Stimulated activated CD4-positive, alpha-beta T cell treated with anti-CD3 and anti-CD28 coated beads, TNF-alpha, amount 100 ng/mL, for 1 hour (primary cell): ENCODE measurements around the gene OR51S1.
"Not testable (repeated sequence)": the region's sequence is repeated elsewhere in the genome, so short reads cannot be mapped to it uniquely, and the experiment has no call there.

ENCODE experiments used
- DNase-seq, 3 donors: peaks; one replicate each; pipeline ENCODE4 v3.0.0-alpha.2; 2020; ENCODE audit warnings: low read depth in 3 of 3, low spot score in 1 of 3

OR51S1 gene

DNA sequence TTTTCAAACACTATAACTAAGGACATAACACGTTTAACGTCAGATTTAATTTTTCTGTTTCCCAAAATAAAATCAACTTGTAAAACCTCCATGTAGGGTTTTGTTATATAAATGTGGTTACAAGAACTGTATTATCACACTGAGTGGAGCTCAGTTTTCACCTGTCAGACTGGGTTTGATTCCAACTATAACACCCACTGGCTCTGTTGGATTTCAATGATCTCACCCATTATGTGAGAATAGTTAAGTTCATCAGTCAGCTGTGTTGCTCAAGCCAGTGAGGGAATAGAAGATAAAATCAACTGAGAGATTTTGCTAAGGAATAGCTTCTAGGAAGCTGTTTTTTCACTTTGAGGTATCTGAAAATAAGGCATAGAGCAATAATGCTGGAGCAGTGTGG, 39.8 kb downstream of the OR51S1 start:
- no peak for DNase-seq

- no peak for DNase-seq
These were observed 40.5 kb downstream of the OR51S1 start for GRCh38 chr11:4808476-4808875.

GRCh38 chr11:4804280-4804679, 44.7 kb downstream of the OR51S1 start, which contains the start of gene OR52R1:
Gene OR52R1, minus strand, starts transcription at chr11:4804380. Its CDS starts 0 bp downstream, at chr11:4804380.
- DNase-seq: no peak

GRCh38 chr11:4801316-4801715, 47.7 kb downstream of the OR51S1 start:
- not testable (repeated sequence) for DNase-seq

DNA sequence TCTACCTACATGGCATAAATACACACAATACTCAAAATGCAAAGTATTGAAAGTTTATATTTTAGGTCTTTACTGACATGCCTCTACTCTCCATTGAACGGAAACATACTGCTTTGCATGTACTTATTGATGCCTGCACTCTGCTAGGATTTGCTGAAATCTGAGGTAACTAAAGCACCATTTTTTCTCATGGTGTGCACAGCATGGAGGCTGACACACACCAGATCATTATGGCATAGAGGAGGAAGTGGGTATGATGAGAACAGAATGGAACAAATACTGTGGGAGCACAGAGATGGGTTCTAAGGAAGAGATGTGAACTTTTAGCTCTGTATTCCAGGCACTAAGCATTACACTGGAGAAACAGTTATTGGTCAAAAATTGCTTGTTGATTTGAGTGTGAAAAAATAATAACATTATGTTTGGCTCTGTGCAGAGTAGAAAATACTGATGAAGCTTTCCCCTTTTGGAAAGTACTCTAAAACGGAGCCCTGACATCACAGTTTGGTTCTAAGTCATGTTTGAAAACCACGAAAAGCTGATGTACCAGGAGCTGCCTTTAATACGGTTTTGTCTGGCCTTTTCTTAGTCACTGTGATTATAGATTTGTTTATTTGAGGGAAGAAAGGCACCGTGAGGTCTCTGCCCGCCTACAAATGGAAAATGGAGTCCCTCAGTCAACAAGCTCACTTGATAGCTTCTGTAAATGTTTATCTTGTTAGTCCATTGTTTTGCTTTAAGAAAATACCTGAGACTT, 50.4 kb downstream of the OR51S1 start:
- DNase-seq: no peak
